Keratinocyte (primary cell): ENCODE measurements around the gene SLC26A3.

Experiments
- CTCF ChIP-seq, 3 experiments: IDR thresholded peaks in 1 of 3; conservative IDR thresholded peaks in 1 of 3; optimal IDR thresholded peaks in 1 of 3; 2 replicates in 2 of 3; 3 replicates in 1 of 3; pipeline versions ENCODE3 to v1.5.1; 2011; ENCODE audit warnings: low read length in 3 of 3, mild to moderate bottlenecking in 3 of 3, moderate library complexity in 2 of 3, control low read depth in 1 of 3, inconsistent platforms in 1 of 3; ENCODE audit not compliant: insufficient read depth in 2 of 3; ENCODE audit errors: extremely low read depth in 1 of 3
- EZH2 ChIP-seq: IDR thresholded peaks from one replicate; pipeline ENCODE4 v1.6.1; 2012; ENCODE audit warnings: inconsistent platforms, mild to moderate bottlenecking, low read length, moderate library complexity

GRCh38 chr7:107788216-107788615, 14.8 kb downstream of the SLC26A3 start:
- TF ChIP-seq CTCF (optimal IDR thresholded peaks at IDR 0.05 in 1 of 3, IDR thresholded peaks at IDR 0.05 in 1 of 3, conservative IDR thresholded peaks at IDR 0.05 in 1 of 3; ENCODE audit: extremely low read depth in 1 of 3, insufficient read depth in 2 of 3, low read length in 3 of 3) (no peak), EZH2 (no peak)
